HG03575 (cell line): Measurements from ENCODE around the gene KCNQ4.

ENCODE experiments used
- ATAC-seq: cut with Tn5 transposase; IDR thresholded peaks from one replicate; pipeline ENCODE4 v1.9.1; 2021; ENCODE audit not compliant: unreplicated experiment, insufficient number of reproducible peaks, low FRiP score; ENCODE audit errors: extremely low read depth

The KCNQ4 gene

GRCh38 chr1:40873863-40874472 lies 90.4 kb downstream of the KCNQ4 start:
- no peak for ATAC-seq

GRCh38 chr1:40876436-40876761 lies 92.8 kb downstream of the KCNQ4 start:
- ATAC-seq = no peak

GRCh38 chr1:40876891-40877290 lies 93.3 kb downstream of the KCNQ4 start:
- ATAC-seq = no peak

GRCh38 chr1:40877698-40878097 lies 94.1 kb downstream of the KCNQ4 start:
- ATAC-seq = no peak

DNA sequence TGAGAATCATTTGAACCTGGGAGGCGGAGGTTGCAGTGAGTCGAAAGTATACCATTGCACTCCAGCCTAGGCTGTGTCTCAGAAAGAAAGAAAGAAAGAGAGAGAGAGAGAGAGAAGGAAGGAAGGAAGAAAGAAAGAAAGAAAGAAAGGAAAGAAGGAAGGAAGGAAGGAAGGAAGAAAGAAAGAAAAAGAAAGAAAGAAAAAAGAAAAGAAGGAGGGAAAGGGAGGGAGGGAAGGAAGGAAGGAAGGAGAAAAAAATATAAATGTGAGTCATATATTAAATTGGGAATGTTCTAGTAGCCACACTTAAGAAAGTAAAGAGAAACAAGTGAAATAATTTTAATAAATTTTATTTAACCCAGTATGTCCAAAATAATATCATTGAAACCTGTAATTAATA lies 95.3 kb downstream of the KCNQ4 start:
- no peak for ATAC-seq

DNA sequence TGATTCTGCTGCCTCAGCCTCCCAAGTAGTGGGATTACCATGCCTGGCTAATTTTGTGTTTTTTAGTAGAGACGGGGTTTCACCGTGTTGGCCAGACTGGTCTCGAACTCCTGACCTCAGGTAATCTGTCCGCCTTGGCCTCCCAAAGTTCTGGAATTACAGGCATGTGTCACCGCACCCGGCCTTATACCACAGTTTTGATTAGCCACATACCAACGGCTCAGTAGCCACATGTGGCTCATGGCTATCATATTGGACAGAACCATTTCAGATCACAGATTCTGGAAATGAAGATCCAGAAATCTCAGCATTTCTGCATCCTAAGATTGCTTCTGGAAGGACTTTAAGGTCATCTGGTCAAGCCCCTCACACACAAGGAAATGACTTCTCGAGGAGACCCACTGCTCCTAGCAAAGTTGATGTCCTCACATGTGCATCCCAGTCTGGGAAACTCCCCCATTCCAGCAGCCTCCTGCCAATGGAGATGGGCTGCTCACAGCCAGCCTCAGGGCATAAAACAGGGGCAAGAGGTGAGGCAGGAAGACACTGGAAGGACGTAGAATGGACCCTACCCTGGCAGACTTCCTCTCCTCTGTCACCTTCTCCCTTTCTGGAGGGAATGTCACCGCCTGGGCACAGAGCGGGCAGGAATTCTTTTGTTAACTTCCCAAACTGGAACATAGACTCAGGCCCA lies 96.0 kb downstream of the KCNQ4 start:
- no peak for ATAC-seq

DNA sequence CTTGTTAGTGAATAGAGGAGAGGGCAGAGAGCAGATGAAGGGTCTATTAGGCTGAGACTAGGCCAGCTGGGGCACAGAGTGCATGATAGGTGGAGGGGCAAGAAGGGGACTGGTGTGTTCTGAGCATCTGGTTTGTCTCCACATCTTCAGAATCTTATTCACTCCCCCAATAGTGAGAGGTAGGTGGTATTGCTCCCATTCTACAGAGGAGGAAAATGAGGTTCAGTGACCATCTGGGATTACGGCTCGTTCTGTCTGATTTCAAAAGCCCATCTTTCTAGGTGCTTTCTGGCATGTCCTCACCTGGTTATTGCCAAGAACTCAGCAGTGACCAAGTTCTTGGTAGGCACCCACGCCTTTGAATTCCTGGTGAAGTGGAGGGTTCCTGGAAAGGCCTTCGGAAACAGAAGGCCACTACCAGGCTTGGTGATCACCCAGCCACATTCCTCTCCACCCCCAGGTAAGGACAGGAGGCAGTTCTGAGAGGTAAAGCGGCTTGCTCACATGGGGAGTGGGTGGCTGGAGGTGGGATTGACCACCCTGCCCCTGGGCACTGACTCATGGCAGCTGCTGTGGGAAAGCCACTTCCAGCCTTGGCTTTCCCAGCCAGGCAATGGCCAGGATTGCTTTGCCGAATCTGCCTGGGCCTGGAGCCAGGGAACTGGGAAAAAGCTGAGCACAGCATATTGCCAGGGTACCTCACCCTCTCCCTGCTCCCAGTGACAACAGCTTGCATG lies 97.4 kb downstream of the KCNQ4 start:
- no peak for ATAC-seq

GRCh38 chr1:40884055-40884795 lies 100.6 kb downstream of the KCNQ4 start:
- ATAC-seq = no peak

GRCh38 chr1:40886318-40887011 lies 102.9 kb downstream of the KCNQ4 start:
- ATAC-seq = no peak

DNA sequence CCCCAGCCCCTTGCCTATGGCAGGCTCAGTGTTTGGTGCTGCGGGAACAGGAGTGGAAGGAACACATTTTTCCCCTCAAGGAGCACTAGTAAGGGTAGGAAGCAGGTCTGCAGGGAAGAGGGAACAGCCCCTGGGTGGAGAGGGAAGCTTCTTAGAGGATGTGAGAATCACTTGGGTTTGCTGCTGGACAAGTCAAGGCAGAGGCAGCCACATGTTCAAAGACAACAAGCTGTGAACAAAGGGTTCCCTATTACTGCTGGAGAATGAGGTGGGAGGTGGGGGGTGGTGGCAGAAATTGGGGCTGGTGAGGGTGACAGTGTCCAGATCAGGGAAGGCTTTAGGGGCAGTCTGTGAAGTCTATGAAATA lies 103.4 kb downstream of the KCNQ4 start:
- ATAC-seq = no peak

- no peak for ATAC-seq
Measured at GRCh38 chr1:40887652-40888051, 104.1 kb downstream of the KCNQ4 start.
